Endothelial cell of umbilical vein (primary cell): ENCODE data around the gene GSG1L. TPM values are rescaled to one million over a fixed set of nuclear protein-coding genes. Genes with fewer than 3 reads are reported as not detected.

ENCODE experiments used
- BruUV-seq: library from RNA; stranded (reverse); fragments of 400-500 nt; replicated peaks from 2 replicates; lab custom pipeline; 2021; lab: Mats Ljungman, UMichigan
- CTCF ChIA-PET: fragments of 300-600, 350-600 bp; sonication (Branson Sonifier 250); formaldehyde crosslinking; loops from one replicate; lab custom pipeline; 2021; ENCODE audit warnings: antibody characterized with exemption, inconsistent platforms; lab: Charles Lee
- POLR2A ChIA-PET: fragments of 300-600, 350-600 bp; sonication (Branson Sonifier 250); formaldehyde crosslinking; loops from one replicate; lab custom pipeline; 2021; ENCODE audit warnings: antibody characterized with exemption, inconsistent platforms; lab: Charles Lee
- DNase-seq: peaks from one replicate; pipeline ENCODE4 v3.0.0-alpha.2; 2011; ENCODE audit warnings: low read depth, low spot score
- FAIRE-seq: peaks from 2 replicates; lab custom pipeline; 2011; peaks lifted over from hg19 to GRCh38; lab: Jason Lieb, UNC
- H2AFZ ChIP-seq: 2 replicates; pipeline ENCODE4 v1.6.0; 2012; ENCODE audit warnings: low read depth, low read length, control low read depth, inconsistent platforms
- H3K27ac ChIP-seq: 2 replicates; pipeline ENCODE4 v1.5.1; 2011; ENCODE audit warnings: low read depth, mild to moderate bottlenecking, control low read depth, low read length, moderate library complexity; ENCODE audit not compliant: insufficient read depth
- H3K27me3 ChIP-seq, 2 experiments: 2 replicates each; pipeline versions ENCODE4 v1.6.0 to v1.6.1; 2011; ENCODE audit warnings: low read length in 2 of 2, mixed read lengths in 1 of 2; ENCODE audit not compliant: control insufficient read depth in 2 of 2, insufficient read depth in 2 of 2
- H3K36me3 ChIP-seq, 2 experiments: 2 replicates in 1 of 2; 3 replicates in 1 of 2; pipeline ENCODE4 v1.5.1; 2011; ENCODE audit warnings: low read length in 2 of 2, mild to moderate bottlenecking in 1 of 2, moderate library complexity in 1 of 2; ENCODE audit not compliant: control insufficient read depth in 2 of 2, insufficient read depth in 2 of 2; ENCODE audit errors: extremely low read depth in 1 of 2
- H3K4me1 ChIP-seq: 3 replicates; pipeline ENCODE4 v1.5.1; 2011; ENCODE audit warnings: mild to moderate bottlenecking, low read length; ENCODE audit not compliant: control insufficient read depth, insufficient read depth; ENCODE audit errors: extremely low read depth
- H3K4me2 ChIP-seq: 2 replicates; pipeline ENCODE4 v1.6.1; 2011; ENCODE audit warnings: low read length, control low read depth, mixed read lengths; ENCODE audit not compliant: insufficient read depth
- H3K4me3 ChIP-seq, 3 experiments: fragments of 200-600 bp in 1 of 3; sonication (generic), shearing (Covaris generic) in 1 of 3; replicated peaks in 1 of 3; 2 replicates each; pipeline ENCODE4 v1.5.1; 2011 to 2016; ENCODE audit warnings: control low read depth in 3 of 3, low read length in 3 of 3, mild to moderate bottlenecking in 2 of 3, inconsistent platforms in 1 of 3, low read depth in 1 of 3, moderate library complexity in 1 of 3; ENCODE audit not compliant: insufficient read depth in 1 of 3
- H3K79me2 ChIP-seq: 2 replicates; pipeline ENCODE4 v1.6.0; 2012; ENCODE audit warnings: low read length, inconsistent platforms; ENCODE audit not compliant: control insufficient read depth, insufficient read depth
- H3K9ac ChIP-seq: replicated peaks from 2 replicates; pipeline ENCODE3; 2011; ENCODE audit warnings: low read length, control low read depth; ENCODE audit not compliant: insufficient read depth; ENCODE audit errors: extremely low read depth
- H3K9me1 ChIP-seq: replicated peaks from 3 replicates; pipeline ENCODE4 v1.6.0; 2011; ENCODE audit warnings: mild to moderate bottlenecking, low read length; ENCODE audit not compliant: control insufficient read depth, insufficient read depth; ENCODE audit errors: extremely low read depth
- H3K9me3 ChIP-seq: replicated peaks from 2 replicates; pipeline ENCODE4 v1.5.1; 2012; ENCODE audit warnings: low read length, inconsistent platforms; ENCODE audit not compliant: control insufficient read depth, insufficient read depth
- H4K20me1 ChIP-seq: replicated peaks from 2 replicates; pipeline ENCODE3; 2011; ENCODE audit warnings: mild to moderate bottlenecking, low read length; ENCODE audit not compliant: control insufficient read depth, insufficient read depth; ENCODE audit errors: extremely low read depth
- CTCF ChIP-seq, 2 donors: IDR thresholded peaks; 1 replicate in 1 of 2; 2 replicates in 1 of 2; pipeline ENCODE4 v1.5.1; 2011; ENCODE audit warnings: low read length in 2 of 2, mild to moderate bottlenecking in 2 of 2, moderate library complexity in 2 of 2, control low read depth in 1 of 2, inconsistent platforms in 1 of 2, low read depth in 1 of 2; ENCODE audit not compliant: insufficient read depth in 1 of 2; ENCODE audit errors: extremely low read depth in 1 of 2
- EZH2 ChIP-seq: IDR thresholded peaks from 2 replicates; pipeline ENCODE4 v1.6.1; 2012; ENCODE audit warnings: borderline replicate concordance, low read depth, mild to moderate bottlenecking, moderate library complexity, low read length, inconsistent platforms; ENCODE audit not compliant: severe bottlenecking
- FOS ChIP-seq: IDR thresholded peaks from 2 replicates; pipeline ENCODE4 v1.6.1; 2011; ENCODE audit warnings: mild to moderate bottlenecking, low read length, moderate library complexity, borderline replicate concordance; ENCODE audit not compliant: insufficient read depth
- GATA2 ChIP-seq: IDR thresholded peaks from 2 replicates; pipeline ENCODE4 v1.7.0; 2011; ENCODE audit warnings: low read depth, mild to moderate bottlenecking, moderate library complexity, mixed read lengths, low read length; ENCODE audit not compliant: insufficient read length, insufficient read depth
- JUN ChIP-seq: IDR thresholded peaks from 2 replicates; pipeline ENCODE4 v1.6.1; 2011; ENCODE audit warnings: borderline replicate concordance, low read depth; ENCODE audit not compliant: insufficient read length, insufficient read depth
- MAX ChIP-seq: IDR thresholded peaks from 2 replicates; pipeline ENCODE4 v1.6.1; 2011; ENCODE audit not compliant: insufficient read depth, insufficient read length
- MYC ChIP-seq: IDR thresholded peaks from one replicate; pipeline ENCODE4 v1.6.1; 2011; ENCODE audit warnings: mild to moderate bottlenecking, low read depth, low read length
- POLR2A ChIP-seq: IDR thresholded peaks from 2 replicates; pipeline ENCODE4 v1.6.1; 2012; ENCODE audit warnings: low read depth, mild to moderate bottlenecking, control low read depth, low read length
- POLR2AphosphoS5 ChIP-seq: IDR thresholded peaks from 2 replicates; pipeline ENCODE4 v1.6.1; 2012; ENCODE audit warnings: low read depth, mild to moderate bottlenecking, control low read depth, low read length, moderate library complexity; ENCODE audit not compliant: insufficient read depth
- dilution Hi-C: fragments of 300-500 bp; cut with MboI; formaldehyde crosslinking; loops from one replicate; pipeline ENCODE4 v1.15.0; 2019; ENCODE audit warnings: low sequenced_read_pairs; ENCODE audit not compliant: extremely low pct_ligation_motif_present
- intact Hi-C: fragments of 100-400 bp; cut with micrococcal nuclease; formaldehyde crosslinking; loops from one replicate; pipeline ENCODE4 v1.10.0; 2022
- polyA plus RNA-seq, 4 experiments: library from polyadenylated mRNA; depleted of rRNA in 3 of 4; stranded (reverse) in 3 of 4; unstranded in 1 of 4; fragments of >200 nt; gene quantifications; 2 replicates each; pipeline versions ENCODE4 v1.2.1 to v1.2.3, GENCODE V29; 2011 to 2012; ENCODE audit warnings: missing spikeins in 1 of 4
- total RNA-seq: library from RNA; stranded (reverse); gene quantifications from 2 replicates; pipeline ENCODE4 v1.2.3, GENCODE V29; 2021

Gene GSG1L
- total and polyA plus RNA-seq, 2 donors (not counting 3 experiments of a cell fraction or from before 2014, with no cell fraction given): 0.06 TPM; not detected in 1

GRCh38 chr16:28072087-28072486 lies 8.6 kb upstream of the GSG1L start:
- BruUV-seq: no TSS peak
- Histone ChIP-seq H3K9me1 (no peaks in the 10 kb centered on the region), H3K27me3 (peaks cover 0 to 2% of the 10 kb centered on the region in 2 experiments), H3K79me2 (no peaks in the 10 kb centered on the region), H3K4me1 (no peaks in the 10 kb centered on the region), H4K20me1 (no peaks in the 10 kb centered on the region), H2AFZ (no peak overlapping the region), H3K9me3 (no peaks in the 10 kb centered on the region), H3K27ac (no peak overlapping the region), H3K4me2 (no peak overlapping the region), H3K9ac (no peak overlapping the region), H3K36me3 (no peaks in the 10 kb centered on the region), H3K4me3 (no peak overlapping the region)
- ChIA-PET CTCF (interaction anchor here (0.7 to 3.6 kb wide), 5 partner anchors 16 to 432 kb away, joined by 3 to 55 read pairs (median 4); no protein-coding TSS in a partner anchor), POLR2A (no interaction called here)
- intact Hi-C loops: no loop called here
- DNase-seq (no peak), FAIRE-seq (no peak)
- TF ChIP-seq POLR2AphosphoS5 (no peak), JUN (no peak), EZH2 (no peak), CTCF (IDR thresholded peaks at IDR 0.05; ENCODE audit: extremely low read depth in 1 of 2, insufficient read depth in 1 of 2, low read depth in 1 of 2, low read length in 2 of 2) (no peak), FOS (no peak), MYC (no peak), GATA2 (no peak), MAX (no peak), POLR2A (no peak)
- dilution Hi-C loops: no loop called here
